ENCODE results near the gene THSD8. TPM values are rescaled to one million over a fixed set of nuclear protein-coding genes. Genes with fewer than 3 reads are reported as not detected.

THSD8 gene
- total and polyA plus RNA-seq, 11 donors = 0.35 to 6.8 (median 2.2) TPM; not detected in 2

GRCh38 chr19:12766051-12766521 lies 35.8 kb upstream of the THSD8 start:
- 1 to 35% (median 17%) methylated on average over 14 to 30 of the region's 30 CpGs for WGBS, 4 donors
- Histone ChIP-seq H3K27ac (peak overlapping the region in 11 of 12 donors; percentile 15 to 82 (median 61)), H3K27me3 (no peaks in the 10 kb centered on the region)

GRCh38 chr19:12767150-12767549 lies 34.7 kb upstream of the THSD8 start:
- Histone ChIP-seq H3K4me3 (no peak overlapping the region), H3K27me3 (no peaks in the 10 kb centered on the region), H3K36me3 (peaks cover 0 to 62% (median 36%) of the 10 kb centered on the region in 9 donors), H3K9me3 (no peaks in the 10 kb centered on the region), H3K27ac (peak overlapping the region in 2 of 12 donors; percentile 74 to 82), H3K4me1 (peaks cover 0 to 46% (median 11%) of the 10 kb centered on the region in 12 donors)
- no peak for TF ChIP-seq POLR2A (IDR thresholded peaks at IDR 0.05)
- TF ChIP-seq, protein P1, sequence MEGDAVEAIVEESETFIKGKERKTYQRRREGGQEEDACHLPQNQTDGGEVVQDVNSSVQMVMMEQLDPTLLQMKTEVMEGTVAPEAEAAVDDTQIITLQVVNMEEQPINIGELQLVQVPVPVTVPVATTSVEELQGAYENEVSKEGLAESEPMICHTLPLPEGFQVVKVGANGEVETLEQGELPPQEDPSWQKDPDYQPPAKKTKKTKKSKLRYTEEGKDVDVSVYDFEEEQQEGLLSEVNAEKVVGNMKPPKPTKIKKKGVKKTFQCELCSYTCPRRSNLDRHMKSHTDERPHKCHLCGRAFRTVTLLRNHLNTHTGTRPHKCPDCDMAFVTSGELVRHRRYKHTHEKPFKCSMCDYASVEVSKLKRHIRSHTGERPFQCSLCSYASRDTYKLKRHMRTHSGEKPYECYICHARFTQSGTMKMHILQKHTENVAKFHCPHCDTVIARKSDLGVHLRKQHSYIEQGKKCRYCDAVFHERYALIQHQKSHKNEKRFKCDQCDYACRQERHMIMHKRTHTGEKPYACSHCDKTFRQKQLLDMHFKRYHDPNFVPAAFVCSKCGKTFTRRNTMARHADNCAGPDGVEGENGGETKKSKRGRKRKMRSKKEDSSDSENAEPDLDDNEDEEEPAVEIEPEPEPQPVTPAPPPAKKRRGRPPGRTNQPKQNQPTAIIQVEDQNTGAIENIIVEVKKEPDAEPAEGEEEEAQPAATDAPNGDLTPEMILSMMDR (IDR thresholded peaks at IDR 0.05) = no peak
- WGBS, 4 donors = 89 to 94% (median 93%) methylated on average over 11 of the region's 11 CpGs
- ATAC-seq (no peak), DNase-seq (no peak)
- intact Hi-C loops (cut with DNase I) = loop anchor here in 4 of 10 donors (5.0 kb wide), 2 partner anchors 35 to 80 kb away; partner anchors contain the start of genes PRDX2 (in 1 of the 4) and THSD8 (in 1 of the 4)

More at GRCh38 chr19:12766051-12766521, 35.8 kb upstream of the THSD8 start:
- ATAC-seq (peak in 3 of 4 donors; percentile 66 to 85 (median 76)), DNase-seq (peak; percentile 77 to 93 (median 88))
- H3K4me1 ChIP-seq = peaks cover 0 to 39% (median 9%) of the 10 kb centered on the region in 12 donors
- TF ChIP-seq, protein P1 (IDR thresholded peaks at IDR 0.05) = peak in 10 of 12 donors; percentile 66 to 99 (median 84)
- peak in 1 of 2 donors; percentile 35 for TF ChIP-seq POLR2A (IDR thresholded peaks at IDR 0.05)
- peaks cover 0 to 61% (median 40%) of the 10 kb centered on the region in 9 donors for H3K36me3 ChIP-seq
- peak overlapping the region in 9 of 12 donors; percentile 14 to 61 (median 48) for H3K4me3 ChIP-seq
- H3K9me3 ChIP-seq = no peaks in the 10 kb centered on the region
- intact Hi-C loops (cut with DNase I) = loop anchor here in 5 of 10 donors (1.0 to 5.0 kb wide), 3 partner anchors 36 to 81 kb away; partner anchors contain the start of genes PRDX2 (in 1 of the 5) and THSD8 (in 1 of the 5)

- Histone ChIP-seq H3K4me1 (peaks cover 0 to 46% (median 9%) of the 10 kb centered on the region in 12 donors), H3K4me3 (no peak overlapping the region), H3K27me3 (no peaks in the 10 kb centered on the region), H3K27ac (no peak overlapping the region), H3K36me3 (peaks cover 0 to 62% (median 32%) of the 10 kb centered on the region in 9 donors), H3K9me3 (no peaks in the 10 kb centered on the region)
- ATAC-seq = no peak
- no peak for DNase-seq
- WGBS, 4 donors = 95 to 98% (median 96%) methylated on average over 8 to 15 of the region's 15 CpGs
- TF ChIP-seq, protein P1 (IDR thresholded peaks at IDR 0.05) = no peak
- no peak for TF ChIP-seq POLR2A (IDR thresholded peaks at IDR 0.05)
- intact Hi-C loops (cut with DNase I) = loop anchor here in 4 of 10 donors (5.0 kb wide), 2 partner anchors 35 to 80 kb away; partner anchors contain the start of genes PRDX2 (in 1 of the 4) and THSD8 (in 1 of the 4)
Measured at GRCh38 chr19:12767666-12768065, 34.2 kb upstream of the THSD8 start.

GRCh38 chr19:12769689-12770088 lies 32.2 kb upstream of the THSD8 start:
- 63 to 68% (median 66%) methylated on average over 28 to 37 of the region's 37 CpGs for WGBS, 4 donors
- H3K4me1 ChIP-seq = peaks cover 0 to 59% (median 16%) of the 10 kb centered on the region in 12 donors

More at GRCh38 chr19:12769689-12770088, 32.2 kb upstream of the THSD8 start:
- no peak overlapping the region for H3K4me3 ChIP-seq
- no peak for TF ChIP-seq POLR2A (IDR thresholded peaks at IDR 0.05)
- TF ChIP-seq, protein P1 (IDR thresholded peaks at IDR 0.05) = no peak
- no peak for DNase-seq
- no peaks in the 10 kb centered on the region for H3K27me3 ChIP-seq
- H3K36me3 ChIP-seq = peaks cover 0 to 49% (median 23%) of the 10 kb centered on the region in 9 donors
- intact Hi-C loops (cut with DNase I) = loop anchor here in 4 of 10 donors (5.0 kb wide), 2 partner anchors 33 to 78 kb away; partner anchors contain the start of genes PRDX2 (in 1 of the 4) and THSD8 (in 1 of the 4)
- H3K27ac ChIP-seq = peak overlapping the region in 2 of 12 donors; percentile 9 to 41
- no peaks in the 10 kb centered on the region for H3K9me3 ChIP-seq
- ATAC-seq = no peak
